Glutamatergic neuron (in vitro differentiated cells): Measurements from ENCODE around the gene DYRK1B. TPM values are rescaled to one million over a fixed set of nuclear protein-coding genes. Genes with fewer than 3 reads are reported as not detected.

Experiments
- DNase-seq: peaks from one replicate; pipeline ENCODE4 v3.0.0; 2022
- H3K27ac Mint-ChIP-seq: one replicate; pipeline ENCODE4 v1.8.0; 2020; ENCODE audit warnings: mild to moderate bottlenecking, mixed read lengths, inconsistent platforms; ENCODE audit not compliant: unreplicated experiment
- H3K27me3 Mint-ChIP-seq: one replicate; pipeline ENCODE4 v1.8.0; 2020; ENCODE audit warnings: mild to moderate bottlenecking, moderate library complexity, mixed read lengths, inconsistent platforms; ENCODE audit not compliant: unreplicated experiment
- H3K36me3 Mint-ChIP-seq: one replicate; pipeline ENCODE4 v1.8.0; 2020; ENCODE audit warnings: mild to moderate bottlenecking, mixed read lengths, inconsistent platforms; ENCODE audit not compliant: unreplicated experiment
- H3K4me1 Mint-ChIP-seq: one replicate; pipeline ENCODE4 v1.8.0; 2020; ENCODE audit warnings: mild to moderate bottlenecking, low read depth, mixed read lengths, inconsistent platforms; ENCODE audit not compliant: unreplicated experiment
- H3K4me3 Mint-ChIP-seq: one replicate; pipeline ENCODE4 v1.8.0; 2020; ENCODE audit warnings: mild to moderate bottlenecking, mixed read lengths, inconsistent platforms; ENCODE audit not compliant: unreplicated experiment
- H3K9me3 Mint-ChIP-seq: one replicate; pipeline ENCODE4 v1.8.0; 2020; ENCODE audit warnings: mild to moderate bottlenecking, moderate library complexity, mixed read lengths, inconsistent platforms; ENCODE audit not compliant: unreplicated experiment
- CTCF ChIP-seq: fragments of 200-600 bp; sonication (generic); IDR thresholded peaks from one replicate; pipeline ENCODE4 v1.5.0; 2021; ENCODE audit not compliant: partially characterized antibody, unreplicated experiment
- total RNA-seq: library from RNA; stranded (reverse); fragmentation: NEBNext Ultra II Directional; extraction: Animal tissue kit (Norgen Biotek cat#: 25700); gene quantifications from one replicate; pipeline ENCODE4 v1.2.1, GENCODE V29; 2021; ENCODE audit not compliant: unreplicated experiment

Gene DYRK1B
- total RNA-seq, 1 donor from 2014 or later = 86.3 TPM

- Mint-ChIP-seq H3K4me1 (peaks cover 35% of the 10 kb centered on the region), H3K36me3 (peaks cover 24% of the 10 kb centered on the region), H3K27ac (peak overlapping the region; percentile 96), H3K4me3 (peak overlapping the region; percentile 99), H3K9me3 (peaks cover 14% of the 10 kb centered on the region), H3K27me3 (peaks cover 16% of the 10 kb centered on the region)
- no peak for TF ChIP-seq CTCF
- no peak for DNase-seq
These were observed 1.4 kb downstream of the DYRK1B start for GRCh38 chr19:39832341-39833083.

DNA sequence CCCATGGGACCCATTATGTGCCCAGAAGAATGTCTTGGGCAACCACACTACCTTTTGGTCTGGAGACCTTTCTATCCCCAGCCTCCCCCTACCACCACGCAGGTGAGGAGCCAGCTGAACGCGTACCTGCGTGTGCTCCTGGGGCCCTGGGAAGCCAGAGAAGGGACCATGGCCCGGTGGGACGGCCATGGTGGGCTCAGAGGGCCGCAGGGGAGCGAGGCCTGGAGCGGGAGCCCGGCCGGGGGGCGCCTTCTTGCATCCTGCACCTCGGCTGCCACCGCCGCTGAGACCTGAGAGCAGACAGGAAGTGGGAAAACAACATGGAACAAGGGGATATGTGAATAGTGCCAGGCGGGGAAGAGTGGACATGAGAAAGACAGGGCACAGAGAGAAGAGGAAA, 2.3 kb downstream of the DYRK1B start:
- Mint-ChIP-seq H3K27me3 (peaks cover 16% of the 10 kb centered on the region), H3K9me3 (peaks cover 14% of the 10 kb centered on the region), H3K4me3 (peak overlapping the region; percentile 99), H3K4me1 (peaks cover 35% of the 10 kb centered on the region), H3K36me3 (peaks cover 24% of the 10 kb centered on the region), H3K27ac (peak overlapping the region; percentile 96)
- no peak for TF ChIP-seq CTCF
- no peak for DNase-seq

GRCh38 chr19:39830847-39831246, 3.1 kb downstream of the DYRK1B start:
- Mint-ChIP-seq H3K4me3 (peak overlapping the region; percentile 30), H3K4me1 (peaks cover 35% of the 10 kb centered on the region), H3K9me3 (peaks cover 14% of the 10 kb centered on the region), H3K36me3 (peaks cover 24% of the 10 kb centered on the region), H3K27ac (peak overlapping the region; percentile 22), H3K27me3 (peaks cover 16% of the 10 kb centered on the region)
- TF ChIP-seq CTCF = no peak
- DNase-seq = no peak

GRCh38 chr19:39830406-39830805, 3.6 kb downstream of the DYRK1B start:
- no peak overlapping the region for H3K4me3 Mint-ChIP-seq
- no peak for TF ChIP-seq CTCF
- H3K9me3 Mint-ChIP-seq = peaks cover 14% of the 10 kb centered on the region
- H3K4me1 Mint-ChIP-seq = peaks cover 35% of the 10 kb centered on the region
- H3K27ac Mint-ChIP-seq = peak overlapping the region; percentile 48
- no peak for DNase-seq
- peaks cover 24% of the 10 kb centered on the region for H3K36me3 Mint-ChIP-seq
- H3K27me3 Mint-ChIP-seq = peaks cover 16% of the 10 kb centered on the region

DNA sequence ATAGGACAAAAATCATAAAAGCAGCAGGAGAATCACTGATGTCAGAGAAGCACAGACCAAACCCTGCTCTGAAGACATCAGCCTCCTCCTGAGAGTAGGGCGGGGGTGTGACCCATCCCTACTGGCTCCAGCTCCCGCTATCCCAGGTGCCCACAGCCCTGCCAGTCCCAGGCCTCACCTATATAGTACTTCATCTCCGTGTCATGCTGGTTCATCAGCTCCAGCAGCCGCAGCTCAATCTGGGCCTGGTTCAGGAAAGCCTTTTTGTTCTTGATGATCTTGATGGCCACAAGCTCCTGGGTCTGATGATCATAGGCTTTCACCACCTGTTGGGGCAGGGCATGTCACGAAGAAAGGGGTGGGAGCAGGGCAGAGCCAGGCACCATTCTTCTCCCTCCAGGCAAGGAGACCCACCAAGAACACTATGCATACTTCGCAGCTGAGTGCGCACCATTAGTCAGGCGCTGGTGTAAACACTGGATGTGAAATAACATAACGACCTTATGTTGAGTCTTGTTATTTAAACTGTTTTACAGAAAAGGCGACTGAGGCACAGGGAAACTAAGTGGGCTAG, 4.2 kb downstream of the DYRK1B start:
- no peak overlapping the region for H3K4me3 Mint-ChIP-seq
- H3K36me3 Mint-ChIP-seq = peaks cover 24% of the 10 kb centered on the region

More for the DNA sequence above, 4.2 kb downstream of the DYRK1B start:
- TF ChIP-seq CTCF = no peak
- DNase-seq = no peak
- Mint-ChIP-seq H3K9me3 (peaks cover 14% of the 10 kb centered on the region), H3K27me3 (peaks cover 19% of the 10 kb centered on the region), H3K4me1 (peaks cover 35% of the 10 kb centered on the region), H3K27ac (peak overlapping the region; percentile 52)
